HAP-1 (cell line): ENCODE measurements around the gene FRMD4A.

ENCODE experiments used
- DNase-seq, 2 experiments: peaks; one replicate each; pipeline ENCODE4 v3.0.0-alpha.2; 2016 to 2020; ENCODE audit warnings: low spot score in 2 of 2
- H3K27me3 ChIP-seq: fragments of 250-450 bp; sonication (Bioruptor Pico); 2 replicates; pipeline ENCODE4 v1.5.1; 2020; ENCODE audit warnings: low read depth, mild to moderate bottlenecking, moderate library complexity
- H3K36me3 ChIP-seq: fragments of 250-450 bp; sonication (Bioruptor Pico); replicated peaks from 2 replicates; pipeline ENCODE4 v1.5.1; 2020; ENCODE audit warnings: mild to moderate bottlenecking
- H3K4me1 ChIP-seq: fragments of 250-450 bp; sonication (Bioruptor Pico); 2 replicates; pipeline ENCODE4 v1.5.1; 2020; ENCODE audit warnings: mild to moderate bottlenecking
- H3K4me3 ChIP-seq: fragments of 250-450 bp; sonication (Bioruptor Pico); 2 replicates; pipeline ENCODE4 v1.5.1; 2020; ENCODE audit warnings: mild to moderate bottlenecking, moderate library complexity
- H3K9me3 ChIP-seq: fragments of 250-450 bp; sonication (Bioruptor Pico); 2 replicates; pipeline ENCODE4 v1.5.1; 2020; ENCODE audit warnings: mild to moderate bottlenecking, moderate library complexity
- in situ Hi-C: fragments of 300-500 bp; cut with MboI; formaldehyde crosslinking; loops from 3 replicates; pipeline ENCODE4 v1.14.3; 2020; ENCODE audit warnings: low sequenced_read_pairs, inconsistent platforms, mixed read lengths

Gene FRMD4A

GRCh38 chr10:13706175-13706574 is 624.5 kb downstream of the FRMD4A start:
- in situ Hi-C loops: no loop called here
- no peaks in the 10 kb centered on the region for H3K9me3 ChIP-seq
- H3K27me3 ChIP-seq: no peaks in the 10 kb centered on the region
- DNase-seq: no peak
- H3K36me3 ChIP-seq: no peaks in the 10 kb centered on the region
- no peaks in the 10 kb centered on the region; the same call in 1 of the 2 replicates for H3K4me1 ChIP-seq
- no peak overlapping the region for H3K4me3 ChIP-seq

GRCh38 chr10:13705526-13706174 is 625.1 kb downstream of the FRMD4A start:
- H3K4me1 ChIP-seq: no peaks in the 10 kb centered on the region; the same call in 1 of the 2 replicates
- no peak for DNase-seq
- no peaks in the 10 kb centered on the region for H3K36me3 ChIP-seq
- no peaks in the 10 kb centered on the region for H3K9me3 ChIP-seq
- no peak overlapping the region for H3K4me3 ChIP-seq
- in situ Hi-C loops: no loop called here
- no peaks in the 10 kb centered on the region for H3K27me3 ChIP-seq

GRCh38 chr10:13704964-13705363 is 625.8 kb downstream of the FRMD4A start:
- H3K9me3 ChIP-seq: no peaks in the 10 kb centered on the region
- H3K36me3 ChIP-seq: no peaks in the 10 kb centered on the region
- H3K27me3 ChIP-seq: no peaks in the 10 kb centered on the region
- in situ Hi-C loops: no loop called here
- no peak for DNase-seq
- H3K4me1 ChIP-seq: no peaks in the 10 kb centered on the region; the same call in 1 of the 2 replicates
- H3K4me3 ChIP-seq: no peak overlapping the region

- no peaks in the 10 kb centered on the region for H3K9me3 ChIP-seq
- no peaks in the 10 kb centered on the region for H3K36me3 ChIP-seq
- in situ Hi-C loops: no loop called here
- DNase-seq: no peak
- H3K27me3 ChIP-seq: no peaks in the 10 kb centered on the region
- no peak overlapping the region for H3K4me3 ChIP-seq
- H3K4me1 ChIP-seq: no peaks in the 10 kb centered on the region; the same call in 1 of the 2 replicates
Observed at GRCh38 chr10:13703997-13704536, 626.7 kb downstream of the FRMD4A start.

- no peaks in the 10 kb centered on the region for H3K27me3 ChIP-seq
- in situ Hi-C loops: no loop called here
- no peaks in the 10 kb centered on the region for H3K4me1 ChIP-seq
- no peaks in the 10 kb centered on the region for H3K9me3 ChIP-seq
- DNase-seq: no peak
- no peak overlapping the region for H3K4me3 ChIP-seq
- H3K36me3 ChIP-seq: no peaks in the 10 kb centered on the region
Observed at GRCh38 chr10:13703101-13703818, 627.5 kb downstream of the FRMD4A start.

GRCh38 chr10:13701157-13701919 is 629.4 kb downstream of the FRMD4A start:
- no peaks in the 10 kb centered on the region for H3K4me1 ChIP-seq
- DNase-seq: no peak
- in situ Hi-C loops: no loop called here
- H3K4me3 ChIP-seq: no peak overlapping the region
- H3K27me3 ChIP-seq: no peaks in the 10 kb centered on the region
- H3K9me3 ChIP-seq: no peaks in the 10 kb centered on the region
- H3K36me3 ChIP-seq: no peaks in the 10 kb centered on the region

GRCh38 chr10:13700473-13701144 is 630.1 kb downstream of the FRMD4A start:
- DNase-seq: no peak
- Histone ChIP-seq H3K27me3 (no peaks in the 10 kb centered on the region), H3K4me1 (no peaks in the 10 kb centered on the region), H3K9me3 (no peaks in the 10 kb centered on the region), H3K36me3 (no peaks in the 10 kb centered on the region), H3K4me3 (no peak overlapping the region)
- in situ Hi-C loops: no loop called here

- H3K27me3 ChIP-seq: no peaks in the 10 kb centered on the region
- H3K4me1 ChIP-seq: no peaks in the 10 kb centered on the region
- H3K4me3 ChIP-seq: no peak overlapping the region
- no peak for DNase-seq
- in situ Hi-C loops: no loop called here
- H3K9me3 ChIP-seq: no peaks in the 10 kb centered on the region
- no peaks in the 10 kb centered on the region for H3K36me3 ChIP-seq
Observed at GRCh38 chr10:13699216-13699615, 631.5 kb downstream of the FRMD4A start.

GRCh38 chr10:13698217-13698616 is 632.5 kb downstream of the FRMD4A start:
- Histone ChIP-seq H3K27me3 (no peaks in the 10 kb centered on the region), H3K4me3 (no peak overlapping the region), H3K36me3 (no peaks in the 10 kb centered on the region), H3K9me3 (no peaks in the 10 kb centered on the region), H3K4me1 (no peaks in the 10 kb centered on the region)
- in situ Hi-C loops: no loop called here
- DNase-seq: no peak

- no peaks in the 10 kb centered on the region for H3K36me3 ChIP-seq
- in situ Hi-C loops: no loop called here
Observed at GRCh38 chr10:13696071-13696470, 634.7 kb downstream of the FRMD4A start.

GRCh38 chr10:13695588-13695987 is 635.1 kb downstream of the FRMD4A start:
- in situ Hi-C loops: no loop called here
- no peaks in the 10 kb centered on the region for H3K9me3 ChIP-seq
- H3K36me3 ChIP-seq: no peaks in the 10 kb centered on the region
- no peaks in the 10 kb centered on the region for H3K4me1 ChIP-seq
- H3K27me3 ChIP-seq: no peaks in the 10 kb centered on the region
- DNase-seq: no peak
- H3K4me3 ChIP-seq: no peak overlapping the region

More at GRCh38 chr10:13696071-13696470, 634.7 kb downstream of the FRMD4A start:
- no peak overlapping the region for H3K4me3 ChIP-seq
- no peaks in the 10 kb centered on the region for H3K27me3 ChIP-seq
- no peaks in the 10 kb centered on the region for H3K4me1 ChIP-seq
- DNase-seq: no peak
- no peaks in the 10 kb centered on the region for H3K9me3 ChIP-seq

- Histone ChIP-seq H3K4me3 (no peak overlapping the region), H3K27me3 (no peaks in the 10 kb centered on the region), H3K9me3 (no peaks in the 10 kb centered on the region), H3K4me1 (no peaks in the 10 kb centered on the region), H3K36me3 (no peaks in the 10 kb centered on the region)
- in situ Hi-C loops: no loop called here
- DNase-seq: no peak
Observed at GRCh38 chr10:13693783-13694700, 636.7 kb downstream of the FRMD4A start.
